ENCODE data around the gene DNAI1.

DNAI1 gene

GRCh38 chr9:34559624-34560455 lies 101.2 kb downstream of the DNAI1 start:
- DNase-seq (ENCODE audit: low spot score): peak; percentile 90

GRCh38 chr9:34560599-34561214 lies 102.1 kb downstream of the DNAI1 start:
- no peak for DNase-seq (ENCODE audit: low spot score)

DNA sequence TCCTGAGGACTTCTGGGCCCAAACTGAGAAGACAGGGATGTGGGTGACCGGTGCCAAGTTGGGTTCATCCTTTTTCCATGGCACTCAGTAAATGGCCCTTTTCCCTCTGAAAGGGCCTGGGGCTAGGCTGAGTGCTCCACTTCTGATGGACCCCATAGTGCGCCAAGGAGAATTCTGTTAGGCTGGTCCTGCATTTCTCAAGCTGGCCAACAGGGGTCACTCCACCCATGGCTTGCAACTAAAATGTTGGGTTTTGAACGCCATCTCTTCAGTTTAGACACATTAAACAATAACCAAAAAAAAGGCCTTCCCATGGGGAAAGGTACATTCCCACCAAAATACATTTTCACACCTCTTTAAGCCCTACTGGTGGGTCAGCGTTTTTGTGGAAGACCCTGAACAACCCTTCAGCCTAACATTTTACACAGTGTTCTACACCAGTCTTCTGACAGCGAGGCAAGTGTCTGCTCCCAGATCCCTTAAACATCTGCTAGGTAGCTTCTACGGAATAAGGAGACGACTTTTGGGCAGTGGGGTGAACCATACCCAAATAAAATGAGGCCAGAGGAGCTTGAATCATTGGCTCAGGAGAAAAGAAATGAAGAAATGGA lies 103.6 kb downstream of the DNAI1 start:
- DNase-seq (ENCODE audit: low spot score): no peak

DNA sequence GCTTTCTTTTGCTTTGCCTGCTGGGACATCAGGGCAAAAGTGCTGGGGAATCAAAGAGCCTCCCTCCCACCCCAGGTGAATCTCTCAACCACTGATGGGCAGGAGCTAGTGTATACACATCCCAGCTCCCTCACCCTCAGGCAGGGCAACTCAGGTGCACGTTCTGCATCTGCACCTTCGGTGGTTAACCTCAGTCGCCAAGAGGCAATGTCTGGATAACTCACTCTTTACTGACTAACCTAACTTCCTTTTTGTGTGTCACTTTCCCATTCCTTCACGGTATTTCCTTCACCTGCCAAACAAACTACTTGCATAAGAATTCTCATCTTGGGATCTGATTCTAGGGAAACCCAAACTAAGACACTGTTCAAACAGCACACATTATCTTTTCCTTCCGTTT lies 104.7 kb downstream of the DNAI1 start:
- no peak for DNase-seq (ENCODE audit: low spot score)

DNA sequence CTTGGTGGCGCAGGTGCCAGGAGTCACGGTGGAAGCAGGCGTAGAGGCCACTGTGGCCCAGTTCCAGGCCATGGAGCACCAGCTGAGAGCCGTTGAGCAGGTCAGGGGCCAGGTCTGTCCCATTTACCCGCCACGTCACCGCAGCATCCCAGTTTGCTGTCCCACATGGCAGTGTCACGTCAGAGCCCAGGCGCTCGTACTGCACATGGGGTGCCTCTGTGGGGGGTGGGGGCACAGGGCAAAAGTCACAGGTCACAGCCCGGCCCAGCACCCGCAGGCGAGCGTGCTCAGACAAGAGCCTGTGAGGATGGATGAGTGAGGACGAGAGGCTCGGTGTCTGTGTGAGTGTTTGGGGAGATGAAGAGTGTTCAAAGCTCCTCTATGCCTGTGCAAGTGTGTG lies 106.0 kb downstream of the DNAI1 start:
- DNase-seq (ENCODE audit: low spot score): no peak

- no peak for DNase-seq (ENCODE audit: low spot score)
Measured at GRCh38 chr9:34565856-34566255, 107.3 kb downstream of the DNAI1 start.

GRCh38 chr9:34566322-34566721 lies 107.7 kb downstream of the DNAI1 start:
- DNase-seq (ENCODE audit: low spot score): no peak

DNA sequence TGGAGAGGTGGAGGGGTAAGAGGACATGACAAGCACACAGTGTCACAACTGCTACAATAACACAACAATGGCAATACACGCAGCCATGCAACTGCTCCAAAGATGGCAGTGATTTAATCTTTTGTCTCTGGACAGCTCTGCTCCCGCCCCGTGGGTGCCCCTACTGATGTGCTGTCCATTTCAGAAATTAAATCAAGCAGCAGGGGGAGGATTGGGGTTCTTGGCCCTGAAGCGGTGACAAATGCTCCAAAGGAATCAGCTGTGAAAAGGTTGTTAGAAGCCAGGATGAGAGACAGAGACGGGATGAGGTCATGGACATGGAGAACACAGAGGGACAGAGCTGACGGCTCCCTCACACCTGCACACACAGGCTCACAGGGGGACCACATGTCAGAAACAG lies 108.4 kb downstream of the DNAI1 start:
- DNase-seq (ENCODE audit: low spot score): no peak

- no peak for DNase-seq (ENCODE audit: low spot score)
Measured at GRCh38 chr9:34568133-34568532, 109.5 kb downstream of the DNAI1 start.

DNA sequence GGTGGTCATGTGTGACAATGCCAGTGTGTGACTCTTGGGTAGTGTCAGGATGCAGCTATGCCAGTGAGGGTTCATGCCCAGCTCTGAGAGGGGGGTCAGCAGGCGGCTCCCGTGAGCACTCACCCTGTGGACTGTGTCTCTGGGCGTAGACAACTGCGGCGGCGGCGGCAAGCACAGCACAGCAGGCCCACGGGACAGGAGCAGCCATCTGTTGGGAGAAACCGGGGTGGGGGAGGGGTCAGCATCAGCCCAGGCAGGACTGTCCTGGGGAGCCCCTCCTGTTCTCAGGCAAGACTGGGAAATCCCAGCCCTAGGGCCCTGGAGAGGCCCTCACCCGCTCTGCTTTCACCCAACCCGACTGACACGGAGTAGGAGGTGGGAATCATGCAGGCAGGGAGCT lies 110.2 kb downstream of the DNAI1 start:
- DNase-seq (ENCODE audit: low spot score): no peak

GRCh38 chr9:34570376-34570775 lies 111.8 kb downstream of the DNAI1 start:
- no peak for DNase-seq (ENCODE audit: low spot score)
